Skin of body (tissue), 2 donors: ENCODE data around the gene TARS3. TPM values are rescaled to one million over a fixed set of nuclear protein-coding genes. Genes with fewer than 3 reads are reported as not detected.

Experiments used
- DNase-seq: peaks from one replicate; lab custom pipeline; 2025; lab: John Stamatoyannopoulos, UW
- total RNA-seq: library from RNA; depleted of rRNA; stranded (reverse); fragments of >200 nt; gene quantifications from one replicate; pipeline ENCODE4 v1.2.3, GENCODE V29; 2014

Gene TARS3
- total RNA-seq, 1 donor from 2014 or later = 15.6 TPM

DNA sequence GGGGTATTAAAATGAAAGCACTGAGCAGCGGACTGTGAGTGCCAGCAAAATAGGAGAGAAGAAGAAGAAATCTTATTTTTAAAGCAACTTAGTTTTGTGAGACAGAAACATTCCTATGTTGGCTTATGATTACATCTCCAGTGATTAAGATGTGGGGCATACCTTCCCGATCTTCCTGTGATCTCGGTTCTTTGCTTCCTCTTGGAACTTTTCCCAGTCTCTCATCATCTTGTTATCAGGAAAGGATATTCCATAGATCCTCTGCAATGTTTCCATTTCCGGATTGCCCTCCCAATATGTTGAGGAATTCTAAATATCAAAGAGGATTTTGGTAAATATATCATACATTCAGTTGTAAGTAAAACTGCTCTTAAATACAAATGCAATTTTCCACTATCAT is 22.2 kb downstream of the TARS3 start:
- DNase-seq = no peak

GRCh38 chr15:101698314-101698713 is 26.0 kb downstream of the TARS3 start:
- DNase-seq = no peak

- no peak for DNase-seq
Observed at GRCh38 chr15:101697488-101697887, 26.8 kb downstream of the TARS3 start.

- no peak for DNase-seq
Observed at GRCh38 chr15:101696829-101697228, 27.4 kb downstream of the TARS3 start.

DNA sequence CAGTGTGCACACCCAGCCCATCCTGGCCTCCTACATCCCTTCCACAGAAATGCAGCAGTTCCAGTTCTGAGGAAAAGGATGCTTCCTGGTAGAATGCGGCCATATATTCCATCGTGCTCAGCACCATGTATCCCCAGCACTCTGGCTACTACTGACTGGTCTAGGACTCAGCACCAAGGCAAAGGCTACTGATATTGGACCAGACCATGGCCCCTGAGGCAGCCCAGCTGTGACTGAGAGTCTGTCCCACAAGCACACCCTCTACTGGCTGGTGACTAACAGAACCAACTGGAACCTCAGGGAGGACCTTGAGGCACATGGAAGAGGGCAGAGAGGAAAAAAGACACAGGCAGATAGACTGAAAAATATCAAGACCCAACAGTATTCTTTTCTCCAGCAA is 30.0 kb downstream of the TARS3 start:
- DNase-seq = no peak

- no peak for DNase-seq
Observed at GRCh38 chr15:101692801-101693598, 31.3 kb downstream of the TARS3 start.

GRCh38 chr15:101689901-101690300 is 34.4 kb downstream of the TARS3 start:
- DNase-seq = no peak

DNA sequence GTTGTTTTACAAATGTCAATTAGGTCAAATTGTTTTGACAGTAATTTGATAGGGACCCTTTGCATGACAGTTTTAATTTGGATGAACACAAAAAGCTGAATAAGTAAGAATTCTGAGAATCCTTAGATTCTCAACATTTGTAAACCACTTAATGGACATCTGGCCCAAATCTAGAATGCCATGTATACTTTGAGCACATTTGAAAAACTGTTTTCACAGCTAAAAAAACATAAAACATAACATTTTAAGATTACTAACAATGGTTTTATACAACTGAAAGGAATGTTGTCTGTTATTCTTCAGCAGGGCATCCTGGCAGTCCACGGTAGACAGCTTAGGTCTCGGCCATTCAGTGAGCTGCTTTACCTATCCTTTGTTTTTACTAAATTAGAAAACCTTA is 37.6 kb downstream of the TARS3 start:
- no peak for DNase-seq

DNA sequence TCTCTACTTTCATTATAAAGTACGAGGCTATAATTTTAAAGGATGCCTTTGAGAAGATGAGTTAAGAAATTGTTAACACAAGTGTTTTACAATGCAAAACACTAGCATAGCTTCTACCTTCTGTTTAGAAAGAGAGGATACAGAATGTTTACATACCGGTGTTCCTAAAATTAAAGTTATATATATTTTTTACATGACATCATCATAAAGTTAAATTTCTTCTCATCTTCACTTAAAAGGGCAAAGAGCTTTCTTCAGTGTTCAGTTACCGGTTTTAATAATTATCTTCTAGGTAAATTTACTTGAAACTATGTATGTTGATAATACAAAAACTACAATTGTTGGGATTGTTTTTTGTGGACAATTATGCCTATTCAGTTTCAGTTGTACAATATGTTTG is 39.4 kb downstream of the TARS3 start:
- DNase-seq = no peak

- no peak for DNase-seq
Observed at GRCh38 chr15:101684384-101684783, 39.9 kb downstream of the TARS3 start.

DNA sequence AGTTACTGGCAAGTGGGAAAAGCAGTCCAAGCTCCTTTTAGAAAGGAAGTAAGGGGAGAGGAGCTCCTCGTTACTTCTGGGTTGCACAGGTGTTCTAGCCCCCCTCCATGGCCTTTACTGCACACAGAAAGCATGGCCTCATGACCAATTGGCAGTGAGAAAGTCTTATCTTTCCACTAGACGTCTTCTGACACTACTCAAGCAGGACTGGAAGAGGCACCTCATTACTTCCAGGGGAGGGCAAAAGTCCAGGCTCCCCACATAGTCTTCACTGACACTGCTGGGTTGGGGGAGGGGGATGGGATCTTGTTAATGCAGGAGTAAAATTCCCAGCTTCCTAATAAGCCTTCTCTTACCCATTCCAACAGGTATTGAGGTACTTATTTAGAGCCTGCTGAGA is 44.5 kb downstream of the TARS3 start:
- DNase-seq = no peak

GRCh38 chr15:101676921-101677329 is 47.3 kb downstream of the TARS3 start:
- DNase-seq = peak; percentile 59

GRCh38 chr15:101675796-101676582 is 48.3 kb downstream of the TARS3 start:
- DNase-seq = no peak

GRCh38 chr15:101675015-101675414 is 49.3 kb downstream of the TARS3 start:
- DNase-seq = no peak

DNA sequence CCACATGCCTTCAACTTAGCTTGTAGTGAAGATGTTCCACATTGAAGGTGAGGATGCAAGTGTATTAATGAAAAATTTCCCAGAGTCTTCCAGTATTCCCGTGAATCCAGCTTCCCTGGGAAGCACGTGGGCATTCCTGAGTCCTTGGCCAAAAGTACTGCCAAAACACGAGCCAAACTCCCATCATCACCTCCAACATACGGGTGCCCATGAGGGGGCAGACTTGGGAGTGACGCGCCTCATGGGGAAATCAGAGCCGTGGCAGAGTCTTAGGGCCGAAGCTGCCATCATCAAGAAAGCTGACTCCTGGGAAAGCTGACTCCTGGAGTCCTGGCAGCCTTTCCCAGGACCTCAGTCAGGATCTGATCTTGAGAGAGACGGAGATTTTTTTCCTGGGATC is 52.0 kb downstream of the TARS3 start:
- no peak for DNase-seq

DNA sequence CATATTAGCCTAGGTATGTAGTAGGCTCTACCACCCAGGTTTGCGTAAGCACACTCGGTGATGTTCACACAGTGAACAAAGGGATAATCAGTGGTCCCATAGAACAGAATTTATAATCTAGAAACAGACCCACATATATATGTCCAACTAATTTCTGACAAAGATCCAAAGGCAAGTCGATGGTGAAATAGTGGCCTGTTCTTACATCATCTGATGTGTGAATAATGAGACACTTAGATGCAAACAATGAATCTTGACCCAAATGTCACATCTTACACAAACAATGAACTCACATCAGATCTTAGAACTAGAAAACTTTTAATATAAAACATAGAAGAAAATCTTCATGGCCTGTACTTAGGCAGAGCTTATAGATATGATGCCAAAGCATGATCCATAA is 54.5 kb downstream of the TARS3 start:
- DNase-seq = no peak

DNA sequence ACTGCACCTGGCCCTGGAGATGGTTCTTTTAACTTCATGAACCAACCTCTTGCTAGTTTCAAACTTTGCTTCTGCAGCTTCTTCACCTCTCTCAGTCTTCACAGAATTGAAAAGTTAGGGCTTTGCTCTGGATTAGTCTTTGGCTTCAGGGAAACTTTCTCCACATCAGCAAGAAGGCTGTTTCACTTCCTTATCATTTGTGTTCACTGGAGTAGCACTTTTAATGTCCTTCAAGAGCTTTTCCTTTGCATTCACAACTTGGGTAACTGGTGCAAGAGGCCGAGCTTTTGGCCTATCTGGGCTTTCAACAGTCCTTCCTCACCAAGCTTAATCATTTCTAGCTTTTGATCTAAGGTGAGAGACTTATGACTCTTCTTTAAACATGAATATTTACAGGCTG is 56.4 kb downstream of the TARS3 start:
- no peak for DNase-seq

GRCh38 chr15:101664303-101664913 is 59.9 kb downstream of the TARS3 start:
- DNase-seq = no peak

DNA sequence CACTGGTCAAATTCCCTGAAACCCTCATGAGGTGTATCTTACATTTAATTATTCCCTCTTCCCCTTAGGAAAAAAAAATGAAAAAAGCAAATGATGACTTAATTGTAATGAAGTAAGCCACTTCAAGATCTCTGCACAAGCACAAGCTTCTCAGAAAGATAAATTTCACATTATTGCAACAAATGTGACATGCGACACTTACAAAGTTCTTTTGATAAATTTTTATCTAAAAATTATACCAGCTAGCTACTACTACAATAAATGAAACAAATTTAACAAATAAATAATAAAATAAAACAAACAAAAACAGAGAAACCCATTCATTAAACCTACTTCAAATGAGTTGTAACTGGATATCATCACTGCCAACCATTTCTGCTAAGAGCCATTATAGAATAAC is 62.1 kb downstream of the TARS3 start:
- DNase-seq = no peak

- no peak for DNase-seq
Observed at GRCh38 chr15:101660005-101660404, 64.3 kb downstream of the TARS3 start.

DNA sequence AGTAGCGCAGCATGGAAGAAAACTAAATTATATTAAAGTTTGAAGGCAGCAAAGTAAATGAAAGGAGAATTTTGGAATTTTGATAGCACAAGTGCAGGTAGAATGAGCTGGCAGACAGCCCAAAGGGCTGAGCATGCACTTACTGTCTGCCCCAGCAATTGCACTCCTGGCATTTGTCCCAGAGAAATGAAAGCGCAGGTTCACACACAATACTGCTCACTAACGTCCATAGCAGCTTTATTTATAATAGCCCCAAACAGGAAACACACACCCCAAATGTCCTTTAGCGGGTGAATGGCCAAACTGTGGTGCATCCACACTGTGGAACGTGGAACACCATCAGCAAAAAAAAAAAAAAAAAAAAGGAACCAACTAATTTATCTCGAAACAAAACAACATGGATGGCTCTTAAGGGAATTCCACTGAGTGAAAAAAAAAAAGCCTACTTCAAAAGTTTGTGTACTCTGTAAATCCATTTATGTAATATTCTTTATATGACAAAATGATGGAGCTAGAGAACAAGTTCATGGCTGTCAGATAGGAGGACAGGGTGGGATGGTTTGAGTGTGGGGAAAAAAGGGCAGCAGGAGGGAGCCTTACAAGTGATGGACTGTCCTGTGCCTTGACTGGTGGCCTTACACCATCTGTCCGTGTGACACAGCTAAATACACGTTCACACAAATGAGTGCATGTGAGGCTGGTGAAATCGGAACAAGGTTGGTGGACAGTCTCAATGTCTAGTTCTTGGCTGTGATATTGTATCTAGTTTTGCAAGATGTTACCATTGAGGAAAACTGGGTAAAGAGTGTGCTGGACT is 66.1 kb downstream of the TARS3 start:
- no peak for DNase-seq

DNA sequence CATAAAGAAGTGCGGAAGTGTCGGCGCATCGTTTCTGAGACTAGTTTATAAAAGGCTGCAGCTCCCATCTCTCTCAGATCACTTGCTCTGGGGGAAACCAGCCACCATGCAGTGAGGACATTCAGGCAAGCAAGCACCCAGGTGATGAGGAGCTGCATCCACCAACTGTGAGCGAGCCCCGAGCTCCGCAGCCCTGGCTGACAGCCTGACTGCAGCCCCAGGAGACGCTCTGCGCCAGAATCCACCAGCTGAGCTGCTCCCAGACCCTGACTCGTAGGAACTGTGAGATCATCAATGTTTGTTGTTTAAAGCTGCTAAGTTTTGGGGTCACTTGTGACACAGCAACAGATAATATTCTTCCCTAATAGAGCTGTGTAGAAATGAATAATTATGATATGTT is 67.1 kb downstream of the TARS3 start:
- DNase-seq = no peak
